A549 (cell line): ENCODE data around the gene CCL1. TPM values are rescaled to one million over a fixed set of nuclear protein-coding genes. Genes with fewer than 3 reads are reported as not detected.

Source experiments
- ATAC-seq, 2 experiments: fragments of 200-7000 bp in 1 of 2; fragments of >200 bp in 1 of 2; cut with Nextera tagmentation in 1 of 2; cut with Tn5 transposase in 1 of 2; 3 replicates each; pipeline versions ENCODE4 v1.8.0 to v1.9.1; 2018 to 2020; ENCODE audit warnings: mild to moderate bottlenecking in 1 of 2, moderate library complexity in 1 of 2
- CTCF ChIA-PET: fragments of 300-600 bp; sonication (Branson Sonifier 250); formaldehyde crosslinking; extraction: SDS; loops from one replicate; lab custom pipeline; 2021; ENCODE audit warnings: antibody characterized with exemption, inconsistent platforms; lab: Yijun Ruan, JAX
- POLR2A ChIA-PET: fragments of 350-600 bp; formaldehyde crosslinking; extraction: SDS; loops from one replicate; lab custom pipeline; 2021; ENCODE audit warnings: antibody characterized with exemption, inconsistent platforms; lab: Yijun Ruan, JAX
- DNase-seq, 2 experiments: peaks; one replicate each; pipeline versions ENCODE4 v3.0.0 to v3.0.0-alpha.2; 2011 to 2016; ENCODE audit warnings: low read depth in 1 of 2, low spot score in 1 of 2
- FAIRE-seq: peaks from 2 replicates; lab custom pipeline; 2011; peaks lifted over from hg19 to GRCh38; lab: Jason Lieb, UNC
- H3K27ac ChIP-seq, 2 experiments: fragments of >200 bp; sonication (Bioruptor Twin); formaldehyde crosslinking; 3 replicates each; pipeline ENCODE4 v1.5.1; 2016 to 2017
- H3K4me1 ChIP-seq: fragments of >200 bp; sonication (Bioruptor Twin); formaldehyde crosslinking; 3 replicates; pipeline ENCODE4 v1.6.1; 2016
- H3K4me2 ChIP-seq: fragments of >200 bp; sonication (Bioruptor Twin); formaldehyde crosslinking; 3 replicates; pipeline ENCODE4 v1.6.1; 2016
- H3K4me3 ChIP-seq: fragments of >200 bp; sonication (Bioruptor Twin); formaldehyde crosslinking; 3 replicates; pipeline ENCODE4 v1.5.1; 2016
- H3K9me3 ChIP-seq: fragments of >200 bp; sonication (Bioruptor Twin); formaldehyde crosslinking; 3 replicates; pipeline ENCODE4 v1.6.1; 2016
- CBX2 ChIP-seq: fragments of 200-600 bp; sonication (generic); IDR thresholded peaks from 2 replicates; pipeline ENCODE4 v1.6.1; 2016; ENCODE audit warnings: low read depth, mild to moderate bottlenecking, borderline replicate concordance
- CBX8 ChIP-seq: fragments of 200-600 bp; sonication (generic); IDR thresholded peaks from 2 replicates; pipeline ENCODE4 v1.6.1; 2016
- CHD2 ChIP-seq: fragments of 150-350 bp; IDR thresholded peaks from 2 replicates; pipeline ENCODE4 v1.6.1; 2014; ENCODE audit warnings: low read length; ENCODE audit not compliant: partially characterized antibody
- NR3C1 ChIP-seq: fragments of >200 bp; sonication (Bioruptor Twin); formaldehyde crosslinking; IDR thresholded peaks from 3 replicates; pipeline ENCODE4 v1.6.1; 2017
- PHF8 ChIP-seq: fragments of 200-600 bp; sonication (generic); IDR thresholded peaks from 2 replicates; pipeline ENCODE4 v1.6.1; 2016; ENCODE audit warnings: low read depth, mild to moderate bottlenecking, antibody characterized with exemption, moderate library complexity, borderline replicate concordance
- RARB ChIP-seq: fragments of 250-450 bp; sonication (Bioruptor Pico); IDR thresholded peaks from 2 replicates; pipeline ENCODE4 v1.8.0; 2021; ENCODE audit warnings: mild to moderate bottlenecking, moderate library complexity
- RCOR1 ChIP-seq: fragments of 150-350 bp; IDR thresholded peaks from 2 replicates; pipeline ENCODE4 v1.6.1; 2014; ENCODE audit warnings: antibody characterized with exemption, low read length, low read depth
- RNF2 ChIP-seq: fragments of 200-600 bp; sonication (generic); IDR thresholded peaks from 2 replicates; pipeline ENCODE4 v1.6.1; 2016; ENCODE audit warnings: low read depth, mild to moderate bottlenecking, antibody characterized with exemption, moderate library complexity, borderline replicate concordance
- ZNF302 ChIP-seq: fragments of 250-450 bp; sonication (Bioruptor Pico); IDR thresholded peaks from 2 replicates; pipeline ENCODE4 v1.9.0; 2021; ENCODE audit warnings: inconsistent platforms, mild to moderate bottlenecking, moderate library complexity
- WGBS: methylation state at CpG from one replicate; pipeline ENCODE4 v1.1.6; 2017; ENCODE audit errors: missing lambda C conversion rate; 5-methylcytosine and 5-hydroxymethylcytosine counted together
- polyA plus RNA-seq, 4 experiments: library from polyadenylated mRNA; depleted of rRNA in 3 of 4; stranded (reverse); fragments of >200 nt; fragmentation: RNase III in 1 of 4; extraction: RNeasy Plus Mini Kit Qiagen cat#74134 plus additional on column Dnase treatment in 1 of 4; gene quantifications; 2 replicates in 3 of 4; 3 replicates in 1 of 4; pipeline ENCODE4 v1.2.3, GENCODE V29; 2011 to 2017
- TF ChIP-seq, protein P1 (sequence below): fragments of 200-600 bp; sonication (generic); IDR thresholded peaks from 2 replicates; pipeline ENCODE4 v1.6.1; 2016; ENCODE audit warnings: antibody characterized with exemption, mild to moderate bottlenecking, moderate library complexity
- TF ChIP-seq, protein P2 (sequence below): fragments of 150-350 bp; IDR thresholded peaks from 2 replicates; pipeline ENCODE4 v1.6.1; 2014; ENCODE audit warnings: low read depth, mild to moderate bottlenecking, low read length
- TF ChIP-seq, protein P3 (sequence below): fragments of 450-650 bp; IDR thresholded peaks from 2 replicates; pipeline ENCODE4 v1.6.1; 2014; ENCODE audit warnings: antibody characterized with exemption
- TF ChIP-seq, protein P4 (sequence below): IDR thresholded peaks from 2 replicates; pipeline ENCODE4 v1.6.1; 2012

The CCL1 gene
- polyA plus RNA-seq, 2 of the 4 experiments (the other 2 are of a cell fraction), result not detected

DNA sequence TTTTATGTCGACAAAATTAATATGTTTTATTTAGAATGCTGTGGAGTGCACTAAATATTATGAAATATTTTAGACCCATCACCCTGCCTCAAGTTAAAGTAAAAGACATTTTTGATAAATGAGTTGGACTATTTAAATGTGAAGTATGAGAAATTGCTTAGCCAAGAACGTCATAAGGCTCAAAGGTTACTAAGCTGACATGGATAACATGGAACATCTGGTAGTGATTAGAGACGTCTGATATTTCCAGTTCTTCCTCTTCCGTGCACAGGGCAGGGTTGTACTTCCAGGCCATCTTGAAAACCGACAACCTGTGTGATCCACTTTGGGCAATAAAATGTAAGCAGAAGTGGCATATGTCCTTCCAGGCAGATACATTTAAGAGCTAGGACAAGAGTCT lies 51.0 kb downstream of the CCL1 start (continued):
- TF ChIP-seq, protein P1, sequence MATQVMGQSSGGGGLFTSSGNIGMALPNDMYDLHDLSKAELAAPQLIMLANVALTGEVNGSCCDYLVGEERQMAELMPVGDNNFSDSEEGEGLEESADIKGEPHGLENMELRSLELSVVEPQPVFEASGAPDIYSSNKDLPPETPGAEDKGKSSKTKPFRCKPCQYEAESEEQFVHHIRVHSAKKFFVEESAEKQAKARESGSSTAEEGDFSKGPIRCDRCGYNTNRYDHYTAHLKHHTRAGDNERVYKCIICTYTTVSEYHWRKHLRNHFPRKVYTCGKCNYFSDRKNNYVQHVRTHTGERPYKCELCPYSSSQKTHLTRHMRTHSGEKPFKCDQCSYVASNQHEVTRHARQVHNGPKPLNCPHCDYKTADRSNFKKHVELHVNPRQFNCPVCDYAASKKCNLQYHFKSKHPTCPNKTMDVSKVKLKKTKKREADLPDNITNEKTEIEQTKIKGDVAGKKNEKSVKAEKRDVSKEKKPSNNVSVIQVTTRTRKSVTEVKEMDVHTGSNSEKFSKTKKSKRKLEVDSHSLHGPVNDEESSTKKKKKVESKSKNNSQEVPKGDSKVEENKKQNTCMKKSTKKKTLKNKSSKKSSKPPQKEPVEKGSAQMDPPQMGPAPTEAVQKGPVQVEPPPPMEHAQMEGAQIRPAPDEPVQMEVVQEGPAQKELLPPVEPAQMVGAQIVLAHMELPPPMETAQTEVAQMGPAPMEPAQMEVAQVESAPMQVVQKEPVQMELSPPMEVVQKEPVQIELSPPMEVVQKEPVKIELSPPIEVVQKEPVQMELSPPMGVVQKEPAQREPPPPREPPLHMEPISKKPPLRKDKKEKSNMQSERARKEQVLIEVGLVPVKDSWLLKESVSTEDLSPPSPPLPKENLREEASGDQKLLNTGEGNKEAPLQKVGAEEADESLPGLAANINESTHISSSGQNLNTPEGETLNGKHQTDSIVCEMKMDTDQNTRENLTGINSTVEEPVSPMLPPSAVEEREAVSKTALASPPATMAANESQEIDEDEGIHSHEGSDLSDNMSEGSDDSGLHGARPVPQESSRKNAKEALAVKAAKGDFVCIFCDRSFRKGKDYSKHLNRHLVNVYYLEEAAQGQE, result no peak
- TF ChIP-seq CBX8 (no peak), CBX2 (no peak), PHF8 (no peak), RNF2 (no peak)
- TF ChIP-seq, protein P2, sequence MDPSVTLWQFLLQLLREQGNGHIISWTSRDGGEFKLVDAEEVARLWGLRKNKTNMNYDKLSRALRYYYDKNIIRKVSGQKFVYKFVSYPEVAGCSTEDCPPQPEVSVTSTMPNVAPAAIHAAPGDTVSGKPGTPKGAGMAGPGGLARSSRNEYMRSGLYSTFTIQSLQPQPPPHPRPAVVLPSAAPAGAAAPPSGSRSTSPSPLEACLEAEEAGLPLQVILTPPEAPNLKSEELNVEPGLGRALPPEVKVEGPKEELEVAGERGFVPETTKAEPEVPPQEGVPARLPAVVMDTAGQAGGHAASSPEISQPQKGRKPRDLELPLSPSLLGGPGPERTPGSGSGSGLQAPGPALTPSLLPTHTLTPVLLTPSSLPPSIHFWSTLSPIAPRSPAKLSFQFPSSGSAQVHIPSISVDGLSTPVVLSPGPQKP, result no peak

DNA sequence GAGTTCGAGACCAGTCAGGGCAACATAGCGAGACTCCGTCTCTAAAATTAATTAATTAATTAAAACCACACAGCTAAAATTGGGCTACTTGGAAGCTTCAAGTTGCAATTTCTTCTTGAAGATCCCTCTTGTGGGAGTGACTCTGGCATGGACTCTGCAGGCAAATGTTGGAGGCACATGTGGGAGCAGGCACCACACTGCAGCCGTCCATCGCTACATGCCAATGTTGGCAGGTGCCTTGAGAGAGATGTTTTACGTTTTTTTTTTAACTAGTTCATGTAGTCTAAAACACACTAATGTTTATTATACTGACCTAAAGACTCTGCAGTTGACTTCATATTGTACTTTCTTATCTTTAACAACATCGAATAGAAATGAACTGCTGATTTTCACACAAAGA lies 51.7 kb downstream of the CCL1 start:
- H3K4me3 ChIP-seq, result no peak overlapping the region
- no peak for FAIRE-seq
- no peaks in the 10 kb centered on the region for H3K9me3 ChIP-seq
- no peak for ATAC-seq
- H3K27ac ChIP-seq, result no peak overlapping the region
- no peak overlapping the region for H3K4me2 ChIP-seq
- POLR2A ChIA-PET, result no interaction called here
- WGBS, result 64% methylated on average over 7 of the region's 7 CpGs
- CTCF ChIA-PET, result interaction anchor here (1.8 to 2.0 kb wide), 2 partner anchors 50 to 111 kb away, joined by 4 to 10 read pairs; no protein-coding TSS in a partner anchor
- no peak for TF ChIP-seq RCOR1
- no peak for TF ChIP-seq PHF8
- TF ChIP-seq, protein P3, sequence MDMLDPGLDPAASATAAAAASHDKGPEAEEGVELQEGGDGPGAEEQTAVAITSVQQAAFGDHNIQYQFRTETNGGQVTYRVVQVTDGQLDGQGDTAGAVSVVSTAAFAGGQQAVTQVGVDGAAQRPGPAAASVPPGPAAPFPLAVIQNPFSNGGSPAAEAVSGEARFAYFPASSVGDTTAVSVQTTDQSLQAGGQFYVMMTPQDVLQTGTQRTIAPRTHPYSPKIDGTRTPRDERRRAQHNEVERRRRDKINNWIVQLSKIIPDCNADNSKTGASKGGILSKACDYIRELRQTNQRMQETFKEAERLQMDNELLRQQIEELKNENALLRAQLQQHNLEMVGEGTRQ, result no peak
- TF ChIP-seq CHD2, result no peak
- no peak for TF ChIP-seq NR3C1
- TF ChIP-seq, protein P4, sequence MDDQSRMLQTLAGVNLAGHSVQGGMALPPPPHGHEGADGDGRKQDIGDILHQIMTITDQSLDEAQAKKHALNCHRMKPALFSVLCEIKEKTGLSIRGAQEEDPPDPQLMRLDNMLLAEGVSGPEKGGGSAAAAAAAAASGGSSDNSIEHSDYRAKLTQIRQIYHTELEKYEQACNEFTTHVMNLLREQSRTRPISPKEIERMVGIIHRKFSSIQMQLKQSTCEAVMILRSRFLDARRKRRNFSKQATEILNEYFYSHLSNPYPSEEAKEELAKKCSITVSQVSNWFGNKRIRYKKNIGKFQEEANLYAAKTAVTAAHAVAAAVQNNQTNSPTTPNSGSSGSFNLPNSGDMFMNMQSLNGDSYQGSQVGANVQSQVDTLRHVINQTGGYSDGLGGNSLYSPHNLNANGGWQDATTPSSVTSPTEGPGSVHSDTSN, result no peak
- no peak for TF ChIP-seq ZNF302 (CRISPR knock-in tag)
- no peak for TF ChIP-seq RARB (CRISPR knock-in tag)
- TF ChIP-seq, protein P1, result no peak
- H3K4me1 ChIP-seq, result peaks cover under 1% of the 10 kb centered on the region; the same call in 1 of the 3 replicates
- DNase-seq, result no peak

Other genes starting within 250 kb of the CCL1 start
- gene CCL2, start 107.9 kb downstream of the CCL1 start, polyA plus RNA-seq (2011; rRNA removed), result 17.6 and 25.9 TPM in 2 replicates
- gene CCL2, start 107.9 kb downstream of the CCL1 start, polyA plus RNA-seq (2017; fragmentation: RNase III; extraction: RNeasy Plus Mini Kit Qiagen cat#74134 plus additional on column Dnase treatment), result 130 to 161 TPM (median 144 TPM) in 3 replicates
- gene CCL7, start 93.0 kb downstream of the CCL1 start, polyA plus RNA-seq (2011; rRNA removed), result not detected in 2 replicates
- 0.13 to 0.17 TPM in 2 of 3 replicates, not detected in the other for gene CCL7, start 93.0 kb downstream of the CCL1 start, polyA plus RNA-seq (2017; fragmentation: RNase III; extraction: RNeasy Plus Mini Kit Qiagen cat#74134 plus additional on column Dnase treatment)
- not detected in 2 replicates for gene CCL11, start 77.5 kb downstream of the CCL1 start, polyA plus RNA-seq (2011; rRNA removed)
- gene CCL11, start 77.5 kb downstream of the CCL1 start, polyA plus RNA-seq (2017; fragmentation: RNase III; extraction: RNeasy Plus Mini Kit Qiagen cat#74134 plus additional on column Dnase treatment), result not detected in 3 replicates
- not detected in 2 replicates for gene CCL8, start 43.8 kb downstream of the CCL1 start, polyA plus RNA-seq (2011; rRNA removed)
- not detected in 3 replicates for gene CCL8, start 43.8 kb downstream of the CCL1 start, polyA plus RNA-seq (2017; fragmentation: RNase III; extraction: RNeasy Plus Mini Kit Qiagen cat#74134 plus additional on column Dnase treatment)
- not detected in 2 replicates for gene CCL13, start 6.8 kb downstream of the CCL1 start, polyA plus RNA-seq (2011; rRNA removed)
- gene CCL13, start 6.8 kb downstream of the CCL1 start, polyA plus RNA-seq (2017; fragmentation: RNase III; extraction: RNeasy Plus Mini Kit Qiagen cat#74134 plus additional on column Dnase treatment), result not detected in 3 replicates
- gene TMEM132E, start 216.3 kb upstream of the CCL1 start, polyA plus RNA-seq (2011; rRNA removed), result not detected in 2 replicates
- gene TMEM132E, start 216.3 kb upstream of the CCL1 start, polyA plus RNA-seq (2017; fragmentation: RNase III; extraction: RNeasy Plus Mini Kit Qiagen cat#74134 plus additional on column Dnase treatment), result not detected in 3 replicates